Thyroid gland (tissue), 4 donors: ENCODE measurements around the gene ANKRD31. TPM values are rescaled to one million over a fixed set of nuclear protein-coding genes. Genes with fewer than 3 reads are reported as not detected.
"Not testable (repeated sequence)": the region's sequence is repeated elsewhere in the genome, so short reads cannot be mapped to it uniquely, and the experiment has no call there.

Experiments
- DNase-seq, 2 donors: peaks; one replicate each; pipeline ENCODE4 v3.0.0-alpha.2; 2019
- H3K27ac ChIP-seq, 3 donors: fragments of 200-600 bp; sonication (generic); 1 replicate in 2 of 3; 2 replicates in 1 of 3; pipeline ENCODE4 v1.5.1; 2016 to 2019; ENCODE audit warnings: mild to moderate bottlenecking in 1 of 3, moderate library complexity in 1 of 3
- H3K27me3 ChIP-seq: fragments of 200-600 bp; sonication (generic); one replicate; pipeline ENCODE4 v1.5.1; 2019
- H3K36me3 ChIP-seq, 2 donors: fragments of 200-600 bp; sonication (generic); one replicate each; pipeline ENCODE4 v1.5.1; 2016 to 2019
- H3K4me1 ChIP-seq, 2 donors: fragments of 200-600 bp; sonication (generic); one replicate each; pipeline ENCODE4 v1.5.1; 2017 to 2019
- H3K4me3 ChIP-seq, 3 donors: fragments of 200-600 bp; sonication (generic); replicated peaks in 1 of 3; 1 replicate in 2 of 3; 2 replicates in 1 of 3; pipeline ENCODE4 v1.5.1; 2016; ENCODE audit warnings: mild to moderate bottlenecking in 1 of 3
- H3K9me3 ChIP-seq: fragments of 200-600 bp; sonication (generic); one replicate; pipeline ENCODE4 v1.5.1; 2017
- CTCF ChIP-seq, 6 experiments: fragments of 200-600 bp in 3 of 6; fragments of 450-650 bp in 3 of 6; sonication (generic) in 3 of 6; IDR thresholded peaks; one replicate each; pipeline ENCODE4 v1.5.1; 2016 to 2019; ENCODE audit warnings: antibody characterized with exemption in 6 of 6, mild to moderate bottlenecking in 2 of 6, inconsistent platforms in 1 of 6, moderate library complexity in 1 of 6
- POLR2A ChIP-seq, 2 donors: fragments of 450-650 bp; IDR thresholded peaks; one replicate each; pipeline ENCODE4 v1.6.1; 2017; ENCODE audit warnings: antibody characterized with exemption in 2 of 2, mild to moderate bottlenecking in 2 of 2, moderate library complexity in 1 of 2
- WGBS, 2 donors: methylation state at CpG; one replicate each; pipeline ENCODE4 v1.1.5; 2017; 5-methylcytosine and 5-hydroxymethylcytosine counted together
- intact Hi-C: fragments of 100-400 bp; cut with DNase I; formaldehyde crosslinking; loops from one replicate; pipeline ENCODE4 v1.15.1; 2023
- total RNA-seq, 4 donors: library from RNA; depleted of rRNA; stranded (reverse); fragments of >200 nt; gene quantifications; one replicate each; pipeline ENCODE4 v1.2.3, GENCODE V29; 2016

Gene ANKRD31
- total RNA-seq, 4 donors from 2014 or later, result 0.11 to 0.81 (median 0.33) TPM

- no peak overlapping the region for H3K4me3 ChIP-seq
- no peaks in the 10 kb centered on the region for H3K4me1 ChIP-seq
- no peaks in the 10 kb centered on the region for H3K27me3 ChIP-seq
- 86 to 92% methylated on average over 2 of the region's 2 CpGs for WGBS, 2 donors
- H3K27ac ChIP-seq, result no peak overlapping the region
- no peaks in the 10 kb centered on the region for H3K9me3 ChIP-seq
- DNase-seq, result no peak
- intact Hi-C loops, result no loop called here
- TF ChIP-seq CTCF (IDR thresholded peaks at IDR 0.05) (no peak), POLR2A (IDR thresholded peaks at IDR 0.05) (no peak)
- no peaks in the 10 kb centered on the region for H3K36me3 ChIP-seq
Observed at GRCh38 chr5:75189353-75189752, 47.3 kb downstream of the ANKRD31 start.

GRCh38 chr5:75185763-75186162 lies 50.9 kb downstream of the ANKRD31 start:
- no peaks in the 10 kb centered on the region for H3K27me3 ChIP-seq
- DNase-seq, result no peak
- H3K27ac ChIP-seq, result no peak overlapping the region
- intact Hi-C loops, result no loop called here
- H3K36me3 ChIP-seq, result no peaks in the 10 kb centered on the region
- H3K4me3 ChIP-seq, result no peak overlapping the region
- no peaks in the 10 kb centered on the region for H3K9me3 ChIP-seq
- no peak for TF ChIP-seq CTCF (IDR thresholded peaks at IDR 0.05)
- no peak for TF ChIP-seq POLR2A (IDR thresholded peaks at IDR 0.05)
- no peaks in the 10 kb centered on the region for H3K4me1 ChIP-seq
- 82 to 90% methylated on average over 1 of the region's 1 CpG for WGBS, 2 donors

GRCh38 chr5:75176009-75176408 lies 60.7 kb downstream of the ANKRD31 start:
- H3K36me3 ChIP-seq, H3K4me3 ChIP-seq, intact Hi-C loops, H3K4me1 ChIP-seq, H3K27me3 ChIP-seq, DNase-seq, H3K9me3 ChIP-seq, H3K27ac ChIP-seq: not testable (repeated sequence)
- WGBS, 2 donors, result 87 to 91% methylated on average over 7 of the region's 7 CpGs

GRCh38 chr5:75174872-75175271 lies 61.8 kb downstream of the ANKRD31 start:
- H3K27me3 ChIP-seq, H3K4me3 ChIP-seq, H3K9me3 ChIP-seq, H3K27ac ChIP-seq, H3K36me3 ChIP-seq, intact Hi-C loops, DNase-seq, H3K4me1 ChIP-seq: not testable (repeated sequence)
- 96 to 98% methylated on average over 4 of the region's 4 CpGs for WGBS, 2 donors

GRCh38 chr5:75169516-75169915 lies 67.2 kb downstream of the ANKRD31 start:
- intact Hi-C loops, result no loop called here
- no peaks in the 10 kb centered on the region for H3K9me3 ChIP-seq
- no peak overlapping the region for H3K27ac ChIP-seq
- no peaks in the 10 kb centered on the region for H3K4me1 ChIP-seq
- no peaks in the 10 kb centered on the region for H3K36me3 ChIP-seq
- no peaks in the 10 kb centered on the region for H3K27me3 ChIP-seq
- H3K4me3 ChIP-seq, result no peak overlapping the region
- no peak for DNase-seq
- WGBS, 2 donors, result 79 to 88% methylated on average over 2 of the region's 2 CpGs
- TF ChIP-seq CTCF (IDR thresholded peaks at IDR 0.05) (no peak), POLR2A (IDR thresholded peaks at IDR 0.05) (no peak)

- Histone ChIP-seq H3K36me3 (no peaks in the 10 kb centered on the region), H3K4me3 (no peak overlapping the region), H3K27me3 (no peaks in the 10 kb centered on the region), H3K9me3 (no peaks in the 10 kb centered on the region), H3K27ac (no peak overlapping the region), H3K4me1 (no peaks in the 10 kb centered on the region)
- TF ChIP-seq CTCF (IDR thresholded peaks at IDR 0.05), result no peak
- TF ChIP-seq POLR2A (IDR thresholded peaks at IDR 0.05), result no peak
- WGBS, 2 donors, result 93 to 94% methylated on average over 2 of the region's 2 CpGs
- no peak for DNase-seq
- intact Hi-C loops, result no loop called here
Observed at GRCh38 chr5:75168026-75168735, 68.5 kb downstream of the ANKRD31 start.
